ENCODE data around the gene CTTNBP2. TPM values are rescaled to one million over a fixed set of nuclear protein-coding genes. Genes with fewer than 3 reads are reported as not detected.
A peak's percentile ranks its signal among the peaks of the same experiment; 100 is the strongest.

The CTTNBP2 gene
- total RNA-seq, 1 donor from 2014 or later, result 36.9 TPM

DNA sequence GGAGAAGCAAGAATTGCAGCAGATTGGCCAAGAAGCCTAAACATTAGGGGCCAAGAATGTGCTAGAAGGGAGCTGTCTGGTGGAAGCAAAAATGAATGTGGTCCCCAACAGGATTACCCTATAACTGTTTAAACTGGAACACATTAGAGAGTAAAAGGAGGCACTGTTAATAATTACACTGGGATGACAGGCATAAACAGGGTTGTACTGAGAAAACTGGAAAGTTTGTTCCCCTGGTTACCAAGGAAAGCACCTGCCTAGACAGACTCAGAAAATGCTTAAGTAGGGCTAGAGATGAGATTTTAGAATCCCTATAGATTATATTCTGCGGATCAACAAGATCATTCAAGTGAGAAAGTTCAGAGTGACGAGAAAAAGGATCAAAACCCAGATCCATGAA lies 100.8 kb downstream of the CTTNBP2 start:
- TF ChIP-seq, protein P1, sequence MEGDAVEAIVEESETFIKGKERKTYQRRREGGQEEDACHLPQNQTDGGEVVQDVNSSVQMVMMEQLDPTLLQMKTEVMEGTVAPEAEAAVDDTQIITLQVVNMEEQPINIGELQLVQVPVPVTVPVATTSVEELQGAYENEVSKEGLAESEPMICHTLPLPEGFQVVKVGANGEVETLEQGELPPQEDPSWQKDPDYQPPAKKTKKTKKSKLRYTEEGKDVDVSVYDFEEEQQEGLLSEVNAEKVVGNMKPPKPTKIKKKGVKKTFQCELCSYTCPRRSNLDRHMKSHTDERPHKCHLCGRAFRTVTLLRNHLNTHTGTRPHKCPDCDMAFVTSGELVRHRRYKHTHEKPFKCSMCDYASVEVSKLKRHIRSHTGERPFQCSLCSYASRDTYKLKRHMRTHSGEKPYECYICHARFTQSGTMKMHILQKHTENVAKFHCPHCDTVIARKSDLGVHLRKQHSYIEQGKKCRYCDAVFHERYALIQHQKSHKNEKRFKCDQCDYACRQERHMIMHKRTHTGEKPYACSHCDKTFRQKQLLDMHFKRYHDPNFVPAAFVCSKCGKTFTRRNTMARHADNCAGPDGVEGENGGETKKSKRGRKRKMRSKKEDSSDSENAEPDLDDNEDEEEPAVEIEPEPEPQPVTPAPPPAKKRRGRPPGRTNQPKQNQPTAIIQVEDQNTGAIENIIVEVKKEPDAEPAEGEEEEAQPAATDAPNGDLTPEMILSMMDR (conservative IDR thresholded peaks at IDR 0.05), result no peak
- peaks cover 39% of the 10 kb centered on the region for H3K36me3 Mint-ChIP-seq

DNA sequence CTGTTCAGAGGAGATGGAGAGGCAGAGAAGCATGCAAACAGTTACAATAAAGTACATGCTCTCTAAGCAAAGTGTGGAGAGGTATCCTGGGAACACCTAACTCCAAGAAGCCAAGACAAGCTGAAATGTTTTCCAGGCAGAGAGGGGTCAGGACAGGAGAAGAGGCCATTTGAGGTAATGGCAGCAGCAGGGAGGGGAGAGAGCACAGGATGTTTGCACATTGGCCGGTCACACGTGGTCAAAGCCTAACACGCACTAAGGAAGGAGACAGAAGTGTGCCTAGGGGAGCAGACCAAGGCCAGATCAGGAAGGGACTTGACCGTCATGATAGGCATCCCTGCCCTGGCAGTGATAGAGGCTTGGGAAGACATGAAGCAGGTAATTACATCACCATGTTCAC lies 101.5 kb downstream of the CTTNBP2 start:
- H3K4me3 Mint-ChIP-seq, result no peak overlapping the region
- DNase-seq (ENCODE audit: extremely low spot score, unreplicated experiment), result no peak
- no peaks in the 10 kb centered on the region for H3K27me3 Mint-ChIP-seq
- H3K27ac Mint-ChIP-seq, result peak overlapping the region; percentile 21
- H3K36me3 Mint-ChIP-seq, result peaks cover 41% of the 10 kb centered on the region
- H3K4me1 Mint-ChIP-seq (ENCODE audit: unreplicated experiment), result peaks cover 25% of the 10 kb centered on the region
- no peaks in the 10 kb centered on the region for H3K9me3 Mint-ChIP-seq
- TF ChIP-seq, protein P1 (conservative IDR thresholded peaks at IDR 0.05), result no peak

More for the DNA sequence above, 100.8 kb downstream of the CTTNBP2 start:
- Mint-ChIP-seq H3K4me1 (ENCODE audit: unreplicated experiment) (peaks cover 25% of the 10 kb centered on the region), H3K9me3 (no peaks in the 10 kb centered on the region), H3K27ac (peak overlapping the region; percentile 21), H3K27me3 (no peaks in the 10 kb centered on the region), H3K4me3 (no peak overlapping the region)
- no peak for DNase-seq (ENCODE audit: extremely low spot score, unreplicated experiment)

GRCh38 chr7:117769085-117769484 lies 104.2 kb downstream of the CTTNBP2 start:
- Mint-ChIP-seq H3K4me3 (no peak overlapping the region), H3K4me1 (ENCODE audit: unreplicated experiment) (peaks cover 20% of the 10 kb centered on the region), H3K36me3 (peaks cover 42% of the 10 kb centered on the region), H3K9me3 (no peaks in the 10 kb centered on the region), H3K27me3 (no peaks in the 10 kb centered on the region), H3K27ac (no peak overlapping the region)
- TF ChIP-seq, protein P1 (conservative IDR thresholded peaks at IDR 0.05), result no peak
- no peak for DNase-seq (ENCODE audit: extremely low spot score, unreplicated experiment)

DNA sequence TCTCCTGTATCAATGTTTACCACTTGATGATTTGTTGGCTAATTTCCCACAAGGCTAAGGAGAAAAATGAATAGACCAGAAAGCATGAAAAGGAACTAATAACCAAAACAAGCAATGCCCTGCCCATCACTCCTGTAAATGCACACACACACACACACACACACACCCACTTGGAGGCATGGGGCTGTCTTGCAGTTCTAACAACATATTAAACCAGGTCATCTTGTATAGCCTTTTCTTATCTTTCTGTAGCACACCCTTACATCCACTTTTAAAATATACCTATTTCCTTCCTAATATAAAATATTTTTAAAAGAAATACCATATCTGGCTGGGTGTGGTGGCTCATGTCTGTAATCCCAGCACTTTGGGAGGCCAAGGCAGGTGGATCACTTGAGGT lies 105.3 kb downstream of the CTTNBP2 start:
- H3K27ac Mint-ChIP-seq, result no peak overlapping the region
- no peak for DNase-seq (ENCODE audit: extremely low spot score, unreplicated experiment)
- no peak overlapping the region for H3K4me3 Mint-ChIP-seq
- peaks cover 37% of the 10 kb centered on the region for H3K36me3 Mint-ChIP-seq
- H3K27me3 Mint-ChIP-seq, result no peaks in the 10 kb centered on the region
- TF ChIP-seq, protein P1 (conservative IDR thresholded peaks at IDR 0.05), result no peak
- peaks cover 16% of the 10 kb centered on the region for H3K4me1 Mint-ChIP-seq (ENCODE audit: unreplicated experiment)
- H3K9me3 Mint-ChIP-seq, result no peaks in the 10 kb centered on the region

- H3K36me3 Mint-ChIP-seq, result peaks cover 39% of the 10 kb centered on the region
- TF ChIP-seq, protein P1 (conservative IDR thresholded peaks at IDR 0.05), result no peak
- no peak for DNase-seq (ENCODE audit: extremely low spot score, unreplicated experiment)
- H3K4me3 Mint-ChIP-seq, result no peak overlapping the region
- no peaks in the 10 kb centered on the region for H3K27me3 Mint-ChIP-seq
- H3K27ac Mint-ChIP-seq, result no peak overlapping the region
- no peaks in the 10 kb centered on the region for H3K9me3 Mint-ChIP-seq
- peaks cover 8% of the 10 kb centered on the region for H3K4me1 Mint-ChIP-seq (ENCODE audit: unreplicated experiment)
These were observed 106.3 kb downstream of the CTTNBP2 start for GRCh38 chr7:117766913-117767312.

DNA sequence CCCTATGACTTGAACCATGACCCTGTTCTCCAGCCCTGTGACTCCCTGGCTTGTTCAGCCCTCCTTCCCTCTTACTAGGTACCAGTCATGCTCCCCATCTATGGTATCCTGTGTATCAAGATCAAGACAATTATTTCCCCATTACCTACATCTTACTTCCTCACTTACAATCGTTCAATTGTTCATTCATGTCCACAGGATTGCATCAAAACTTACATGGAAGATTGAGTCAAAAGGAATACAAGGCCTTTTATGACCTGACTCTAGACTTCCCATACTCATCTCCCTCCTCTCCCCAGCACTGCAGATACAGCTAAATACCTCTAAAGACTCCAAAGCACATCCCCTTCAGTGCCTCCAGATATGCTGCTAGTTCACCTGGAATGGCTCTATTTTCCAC lies 109.2 kb downstream of the CTTNBP2 start:
- Mint-ChIP-seq H3K36me3 (peaks cover 53% of the 10 kb centered on the region), H3K9me3 (no peaks in the 10 kb centered on the region), H3K4me1 (ENCODE audit: unreplicated experiment) (no peaks in the 10 kb centered on the region), H3K27me3 (no peaks in the 10 kb centered on the region), H3K27ac (no peak overlapping the region), H3K4me3 (no peak overlapping the region)
- TF ChIP-seq, protein P1 (conservative IDR thresholded peaks at IDR 0.05), result no peak
- no peak for DNase-seq (ENCODE audit: extremely low spot score, unreplicated experiment)

All from type B pancreatic cell (in vitro differentiated cells).